ENCODE data around the gene STOML3.
"Not testable (repeated sequence)": the region's sequence is repeated elsewhere in the genome, so short reads cannot be mapped to it uniquely, and the experiment has no call there.

Gene STOML3

GRCh38 chr13:38990693-38991092 is at the start of gene STOML3:
STOML3 (minus strand) TSS chr13:38990831; CDS start chr13:38990721, 110 bp downstream.
- no peak for DNase-seq

GRCh38 chr13:39040206-39040605 is 49.6 kb upstream of the STOML3 start:
- DNase-seq = no peak

DNA sequence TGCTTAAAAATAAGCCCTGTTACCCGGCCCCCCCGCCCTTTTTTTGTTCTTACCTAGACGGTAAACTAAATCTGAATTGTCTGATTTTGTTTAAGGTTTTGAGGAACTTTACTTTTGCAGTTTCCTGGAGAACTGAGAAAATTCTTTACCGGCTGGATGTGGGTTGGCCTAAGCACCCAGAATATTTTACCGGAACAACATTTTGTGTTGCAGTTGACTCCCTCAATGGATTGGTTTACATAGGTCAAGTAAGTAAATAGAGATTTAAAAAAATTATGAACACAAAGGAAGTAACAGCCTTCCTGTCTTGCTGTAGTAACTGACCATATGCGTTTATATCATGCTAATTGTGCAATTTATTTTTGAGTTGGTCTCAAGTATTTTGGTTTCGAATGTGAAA is 48.4 kb upstream of the STOML3 start:
- no peak for DNase-seq

- DNase-seq = peak; percentile 6
These were observed 48.0 kb upstream of the STOML3 start for GRCh38 chr13:39038569-39039030.

GRCh38 chr13:39037880-39038568 is 47.4 kb upstream of the STOML3 start, which contains the start of the genes NHLRC3 and PROSER1:
NHLRC3 (plus strand) TSS chr13:39038456; CDS start chr13:39038640, 184 bp downstream.
PROSER1 (minus strand) TSS chr13:39038089; CDS start chr13:39037242, 847 bp downstream.
- peak; percentile 96 for DNase-seq

DNA sequence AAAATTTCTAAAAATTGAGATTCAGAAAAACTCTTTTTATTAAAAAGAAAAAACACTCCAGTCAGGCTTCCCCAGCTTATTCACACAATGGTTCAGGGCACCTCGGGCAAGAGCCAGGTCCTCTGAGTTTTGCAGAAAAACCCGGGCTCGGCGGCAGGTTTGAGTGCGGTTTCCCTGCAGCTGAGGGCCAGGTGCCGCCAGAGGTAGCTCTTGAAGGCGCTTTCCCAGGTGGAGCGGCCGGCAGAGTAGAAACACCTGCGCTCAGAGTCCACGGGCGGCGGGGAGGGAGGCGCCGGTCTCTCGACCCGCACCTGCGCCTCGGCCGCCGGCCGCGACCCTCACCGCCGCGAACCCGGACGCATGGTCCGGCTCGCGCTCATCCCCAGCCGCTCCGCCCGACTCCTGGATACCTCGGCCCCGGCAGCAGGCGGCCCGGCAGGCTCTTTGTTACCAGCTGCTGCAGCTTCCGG is 46.8 kb upstream of the STOML3 start:
- DNase-seq = no peak

- peak; percentile 11 for DNase-seq
These were observed 45.6 kb upstream of the STOML3 start for GRCh38 chr13:39036212-39036611.

DNA sequence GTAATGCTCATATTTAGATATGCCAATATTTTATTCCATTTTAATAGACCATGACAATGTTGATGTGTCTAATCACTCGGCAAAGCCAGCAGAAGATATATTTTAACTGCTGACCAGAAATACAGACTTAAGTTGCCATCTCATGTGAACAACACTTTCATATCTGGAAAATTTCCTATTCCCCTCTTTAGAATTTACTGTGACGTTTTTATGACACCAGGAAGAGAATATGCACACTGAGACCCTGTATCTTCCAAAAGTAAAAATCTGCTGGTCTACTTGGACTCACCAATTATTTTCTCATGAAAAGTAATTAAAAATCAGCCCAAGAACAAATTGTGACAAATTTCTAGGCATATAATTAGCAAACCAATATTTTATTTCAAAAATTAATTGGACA is 45.2 kb upstream of the STOML3 start:
- no peak for DNase-seq

GRCh38 chr13:39035204-39035603 is 44.6 kb upstream of the STOML3 start:
- no peak for DNase-seq

DNA sequence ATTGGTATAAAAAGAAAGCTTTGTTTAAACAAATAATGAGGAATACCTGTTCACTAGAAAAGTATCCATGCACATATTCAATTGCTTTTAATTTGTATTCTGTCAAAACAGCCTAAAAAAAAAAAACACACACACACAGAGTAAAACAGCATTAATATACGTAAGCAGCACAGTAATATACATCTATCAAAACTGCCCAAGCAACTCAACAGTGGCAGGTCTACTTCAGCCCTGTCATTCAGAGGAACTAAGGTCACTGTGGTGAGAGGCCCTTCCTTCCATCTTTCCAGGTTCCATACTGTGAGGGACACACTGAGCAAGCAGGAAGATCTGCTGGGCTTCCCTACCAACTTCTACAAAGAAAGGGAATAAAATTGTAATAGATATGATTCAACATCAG is 43.5 kb upstream of the STOML3 start:
- DNase-seq = no peak

DNA sequence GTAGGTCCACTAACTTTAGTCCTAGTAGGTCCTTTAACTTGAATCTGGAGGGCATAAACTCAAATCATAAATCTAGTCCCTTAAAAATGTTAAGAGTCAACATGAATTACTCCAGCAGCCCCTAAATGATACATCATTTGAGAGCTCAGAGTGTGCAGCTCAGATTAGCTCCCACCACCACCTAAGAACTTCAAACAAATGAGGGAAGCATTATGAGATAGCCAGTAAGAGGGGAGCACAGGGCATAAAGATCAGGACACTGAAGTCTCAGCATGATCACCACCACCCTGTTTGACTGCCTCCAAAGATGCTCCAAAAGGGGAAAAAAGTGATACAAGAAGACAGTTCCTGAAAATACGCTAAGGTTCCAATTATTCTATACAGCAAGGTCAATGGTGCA is 41.5 kb upstream of the STOML3 start:
- no peak for DNase-seq

DNA sequence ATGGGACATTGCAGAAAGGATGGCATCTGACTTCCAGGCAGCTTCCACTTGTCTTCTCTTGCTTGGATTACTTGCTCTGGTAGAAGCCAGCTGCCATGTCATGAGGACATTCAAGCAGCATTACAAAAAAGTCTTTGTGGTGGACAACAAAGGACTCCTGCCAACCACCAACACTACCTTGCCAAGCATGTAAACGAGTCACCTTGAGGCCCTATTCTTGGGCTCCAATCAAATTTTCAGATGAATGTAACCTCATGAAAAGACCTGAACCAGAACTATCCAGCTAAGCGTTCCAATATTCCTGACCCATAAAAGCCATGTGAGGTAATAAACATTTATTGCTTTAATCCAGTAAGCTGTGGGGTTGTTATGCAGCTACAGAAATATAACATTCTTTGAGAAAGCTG is 34.8 kb upstream of the STOML3 start:
- DNase-seq = no peak

DNA sequence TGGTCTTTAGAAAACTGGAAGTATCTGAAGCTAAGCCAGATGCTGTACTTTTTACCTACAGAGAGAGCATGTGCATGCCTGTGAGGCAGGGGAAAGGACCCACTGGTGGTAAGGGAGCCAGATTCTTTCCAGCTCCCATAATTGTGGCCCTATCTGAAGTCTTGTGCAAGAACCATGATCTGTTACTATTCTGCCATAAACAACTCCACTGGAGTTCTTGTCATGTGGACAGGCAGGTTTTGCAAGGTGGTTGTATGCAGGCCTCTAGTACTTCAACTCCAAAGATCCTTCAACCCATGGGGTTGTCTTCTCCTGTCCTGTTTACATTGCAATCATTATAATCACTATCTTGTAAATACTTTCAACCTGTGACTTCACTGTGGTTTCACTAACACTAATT is 33.1 kb upstream of the STOML3 start:
- no peak for DNase-seq

GRCh38 chr13:39023316-39023715 is 32.7 kb upstream of the STOML3 start:
- no peak for DNase-seq

DNA sequence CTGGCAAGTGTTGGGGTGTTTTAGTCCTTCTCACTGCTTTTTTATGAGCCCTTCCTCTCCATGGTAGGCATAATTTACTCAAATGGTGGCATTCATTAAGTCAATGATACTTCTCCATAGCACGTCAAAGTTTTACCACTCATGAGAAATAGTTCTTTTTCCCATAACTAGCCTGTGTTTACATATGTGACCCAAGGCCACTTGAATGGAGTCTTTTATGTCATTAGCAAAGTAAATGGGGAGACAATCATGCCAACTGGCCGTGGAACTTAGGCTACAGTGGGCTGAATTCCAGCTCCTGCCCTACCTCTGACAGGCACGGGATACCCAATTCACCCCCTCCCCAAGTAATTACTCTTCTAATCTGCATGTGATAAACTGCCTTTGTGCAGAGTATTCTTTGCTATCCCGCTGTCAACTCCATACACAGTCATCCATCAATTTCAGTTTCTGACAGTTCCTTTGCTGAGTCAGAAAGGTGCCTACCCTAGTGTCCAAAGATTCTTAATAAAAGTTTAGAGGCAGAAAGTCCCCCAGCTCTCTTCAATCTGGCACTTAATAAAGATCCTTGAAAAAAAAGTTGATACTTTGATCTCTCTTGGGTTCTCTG is 30.3 kb upstream of the STOML3 start:
- no peak for DNase-seq

DNA sequence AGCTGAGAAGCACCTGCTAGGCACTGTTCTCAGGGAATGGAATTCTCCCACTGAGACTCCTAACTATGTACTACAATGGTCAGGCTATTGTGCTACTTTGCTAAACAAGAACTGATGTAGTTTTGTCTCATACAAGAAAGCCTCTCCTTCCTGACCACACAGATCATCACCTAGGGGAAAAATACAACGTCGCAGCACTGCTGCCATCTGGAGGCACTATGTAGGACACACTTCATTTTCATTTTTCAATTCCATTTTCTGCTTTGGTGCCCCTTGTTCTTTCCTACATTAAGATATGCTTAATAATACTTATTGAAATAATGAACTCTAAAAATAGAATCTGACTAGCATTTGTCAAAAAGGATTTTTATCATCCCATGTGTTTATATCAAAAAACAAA is 26.2 kb upstream of the STOML3 start:
- no peak for DNase-seq

DNA sequence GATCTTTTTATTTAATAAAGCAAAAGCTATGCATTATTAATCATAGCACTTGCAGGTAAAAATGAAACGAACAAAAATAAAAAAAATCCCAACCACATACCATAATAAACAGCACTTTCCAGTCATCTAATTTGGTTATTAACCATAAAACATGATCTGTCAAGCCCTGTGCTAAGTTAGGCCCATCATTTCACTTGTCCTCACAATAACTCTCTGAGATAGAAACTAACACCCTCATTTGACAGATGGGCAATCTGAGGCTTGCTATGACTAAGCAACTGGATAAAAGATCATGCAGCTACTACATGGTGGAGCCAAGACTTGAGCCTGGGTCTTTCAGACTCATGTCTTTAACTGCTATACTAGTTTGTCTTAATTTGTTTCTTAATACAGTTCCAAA is 25.5 kb upstream of the STOML3 start:
- no peak for DNase-seq

- no peak for DNase-seq
These were observed 22.8 kb upstream of the STOML3 start for GRCh38 chr13:39013462-39013861.

DNA sequence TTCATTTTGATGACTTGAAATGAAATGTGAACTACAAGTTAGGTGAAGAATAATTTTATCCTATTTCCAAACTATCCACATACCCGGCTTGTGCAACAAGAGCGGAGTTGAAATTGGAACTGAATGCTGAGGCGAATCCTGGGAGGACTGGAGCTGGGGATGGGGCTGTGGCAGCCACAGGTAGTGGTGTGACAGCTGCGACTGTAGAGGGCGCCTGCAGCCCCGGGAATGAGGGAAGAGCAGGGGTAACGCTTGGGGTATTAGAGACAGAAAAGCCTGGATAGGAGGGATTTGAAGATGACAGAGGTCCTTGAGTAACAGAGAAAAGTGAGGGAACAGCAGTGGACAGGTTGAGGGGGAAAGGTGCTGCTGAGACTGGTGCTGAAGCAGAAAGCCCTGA is 22.0 kb upstream of the STOML3 start:
- no peak for DNase-seq

DNA sequence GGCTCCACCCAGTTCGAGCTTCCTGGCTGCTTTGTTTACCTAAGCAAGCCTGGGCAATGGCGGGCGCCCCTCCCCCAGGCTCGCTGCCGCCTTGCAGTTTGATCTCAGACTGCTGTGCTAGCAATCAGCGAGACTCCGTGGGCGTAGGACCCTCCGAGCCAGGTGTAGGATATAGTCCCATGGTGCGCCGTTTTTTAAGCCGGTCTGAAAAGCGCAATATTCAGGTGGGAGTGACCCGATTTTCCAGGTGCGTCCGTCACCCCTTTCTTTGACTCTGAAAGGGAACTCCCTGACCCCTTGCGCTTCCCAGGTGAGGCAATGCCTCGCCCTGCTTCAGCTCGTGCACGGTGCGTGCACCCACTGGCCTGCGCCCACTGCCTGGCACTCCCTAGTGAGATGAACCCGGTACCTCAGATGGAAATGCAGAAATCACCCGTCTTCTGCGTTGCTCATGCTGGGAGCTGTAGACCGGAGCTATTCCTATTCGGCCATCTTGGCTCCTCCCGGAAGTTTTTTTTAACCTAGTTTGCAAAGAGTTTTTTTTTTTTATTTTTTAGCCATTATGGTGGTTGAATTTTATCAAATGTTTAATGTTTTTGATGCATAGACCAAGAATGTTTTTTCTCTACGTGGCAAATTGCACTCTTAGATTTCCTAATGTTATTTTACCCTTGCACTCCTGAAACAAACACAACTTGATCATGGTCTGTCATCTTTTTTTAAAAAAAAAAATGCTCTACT is 15.9 kb upstream of the STOML3 start:
- not testable (repeated sequence) for DNase-seq

DNA sequence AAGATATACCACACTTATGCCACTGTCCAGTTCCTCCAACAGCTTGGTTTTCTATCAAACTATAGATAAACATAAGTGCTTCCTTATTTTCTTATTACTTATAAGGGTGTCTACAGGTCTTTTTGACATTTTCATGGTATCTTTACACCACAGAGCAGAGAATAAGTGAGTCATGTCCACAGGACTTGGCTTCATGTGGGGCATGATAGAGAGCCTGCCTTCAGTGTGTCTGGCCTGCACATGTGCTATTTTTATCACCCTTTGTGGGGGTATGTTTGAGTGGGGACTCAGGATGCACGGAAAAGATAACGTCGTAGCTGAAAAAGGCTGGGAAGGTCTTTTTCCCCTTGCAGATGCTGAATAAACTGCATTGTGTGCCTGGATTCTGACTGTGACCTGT is 8.1 kb upstream of the STOML3 start:
- DNase-seq = no peak

DNA sequence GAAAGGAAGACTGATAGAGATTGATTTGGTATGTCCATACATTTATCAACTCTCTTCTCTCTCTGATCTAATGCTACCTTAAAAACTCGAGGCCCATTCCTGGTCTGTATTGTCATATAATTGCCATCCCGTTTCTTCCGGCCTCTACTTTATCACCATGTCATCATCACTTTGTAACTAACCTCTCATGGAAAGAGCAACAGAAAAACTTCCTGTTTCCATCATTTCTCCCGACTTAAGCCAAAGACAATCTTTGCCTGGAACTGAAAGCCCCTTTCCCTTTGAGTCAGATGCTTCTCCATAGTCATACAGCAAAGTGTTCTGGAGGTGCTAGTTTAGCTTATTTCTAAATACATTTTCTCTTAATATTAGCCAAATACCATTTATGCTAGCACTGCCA is 2.8 kb upstream of the STOML3 start:
- DNase-seq = no peak

DNA sequence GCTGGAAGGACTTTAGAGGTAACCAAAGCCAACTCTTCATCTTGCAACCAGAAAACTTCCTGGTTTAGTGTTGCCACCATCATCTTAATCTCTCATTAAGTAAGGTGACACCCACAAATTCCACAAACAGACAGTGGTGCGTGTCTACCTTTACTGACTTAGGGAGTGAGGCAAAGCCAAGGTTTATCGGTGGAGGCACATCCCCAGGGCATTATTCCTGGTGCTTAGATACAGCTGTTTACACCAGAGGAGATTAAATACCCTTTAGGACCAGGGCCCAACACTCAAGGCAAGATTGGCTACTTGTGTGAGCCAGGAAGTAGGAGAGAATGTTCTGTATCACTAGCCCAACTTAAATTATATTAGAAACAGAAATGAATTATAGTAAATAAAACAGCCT is 9.5 kb downstream of the STOML3 start:
- DNase-seq = no peak

DNA sequence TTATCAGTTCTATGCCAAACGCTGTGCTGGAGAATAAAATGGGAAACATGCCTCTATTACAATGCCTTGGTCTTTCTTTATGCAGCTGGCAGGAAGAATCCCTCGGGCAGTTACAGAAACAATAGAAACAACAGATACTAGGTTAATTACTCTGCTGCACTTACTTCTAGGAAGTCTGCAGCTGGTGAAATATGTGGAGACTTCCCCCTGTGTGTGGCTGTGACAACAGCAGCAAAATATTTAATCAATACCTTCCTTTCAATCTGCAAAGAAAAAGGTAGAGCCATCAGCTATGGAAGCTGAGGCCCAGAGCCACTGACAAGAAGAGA is 9.9 kb downstream of the STOML3 start:
- no peak for DNase-seq

Measured in fibroblast of upper back skin (primary cell).